Activated naive CD4-positive, alpha-beta T cell (primary cell): ENCODE measurements around the gene SPINK13.
"Not testable (repeated sequence)": the region's sequence is repeated elsewhere in the genome, so short reads cannot be mapped to it uniquely, and the experiment has no call there.

ENCODE experiments used
- DNase-seq, 4 experiments: peaks; one replicate each; lab custom pipeline; 2025; lab: John Stamatoyannopoulos, UW

SPINK13 gene

GRCh38 chr5:148312153-148312552, 43.6 kb downstream of the SPINK13 start, which contains the start of gene SPINK7:
Gene SPINK7, plus strand, starts transcription at chr5:148312423. Its CDS starts 61 bp downstream, at chr5:148312484.
- no peak for DNase-seq

- no peak for DNase-seq
Observed at GRCh38 chr5:148314187-148314586, 45.6 kb downstream of the SPINK13 start.

GRCh38 chr5:148314731-148315130, 46.1 kb downstream of the SPINK13 start:
- no peak for DNase-seq

GRCh38 chr5:148320011-148320963, 51.7 kb downstream of the SPINK13 start:
- DNase-seq = not testable (repeated sequence)

GRCh38 chr5:148333262-148333849, 64.8 kb downstream of the SPINK13 start:
- no peak for DNase-seq

GRCh38 chr5:148335259-148335658, 66.7 kb downstream of the SPINK13 start, which contains the start of gene SPINK9:
Gene SPINK9, plus strand, starts transcription at chr5:148335559. Its CDS starts 55 bp downstream, at chr5:148335614.
- DNase-seq = no peak
